Esophagus squamous epithelium (tissue), 5 donors: ENCODE data around the gene SAA2. TPM values are rescaled to one million over a fixed set of nuclear protein-coding genes. Genes with fewer than 3 reads are reported as not detected.
"Not testable (repeated sequence)": the region's sequence is repeated elsewhere in the genome, so short reads cannot be mapped to it uniquely, and the experiment has no call there.

Source experiments
- DNase-seq: peaks from one replicate; lab custom pipeline; 2025; lab: John Stamatoyannopoulos, UW
- H3K27ac ChIP-seq, 4 donors: fragments of 200-600 bp; sonication (generic); one replicate each; pipeline ENCODE4 v1.5.1; 2016 to 2019; ENCODE audit warnings: mild to moderate bottlenecking in 1 of 4
- H3K27me3 ChIP-seq, 4 donors: fragments of 200-600 bp; sonication (generic); 1 replicate in 3 of 4; 2 replicates in 1 of 4; pipeline versions ENCODE4 v1.5.1 to v1.6.0; 2017 to 2021; ENCODE audit warnings: antibody characterized with exemption in 1 of 4
- H3K36me3 ChIP-seq, 3 donors: fragments of 200-600 bp; sonication (generic); one replicate each; pipeline ENCODE4 v1.5.1; 2016 to 2019
- H3K4me1 ChIP-seq, 3 donors: fragments of 200-600 bp; sonication (generic); one replicate each; pipeline ENCODE4 v1.5.1; 2017 to 2019
- H3K4me3 ChIP-seq, 4 donors: fragments of 200-600 bp; sonication (generic); 1 replicate in 3 of 4; 2 replicates in 1 of 4; pipeline ENCODE4 v1.5.1; 2016 to 2019; ENCODE audit warnings: mild to moderate bottlenecking in 2 of 4, moderate library complexity in 1 of 4
- H3K9me3 ChIP-seq, 3 donors: fragments of 200-600 bp; sonication (generic); one replicate each; pipeline ENCODE4 v1.5.1; 2016 to 2019
- CTCF ChIP-seq, 6 experiments: fragments of 450-650 bp in 4 of 6; fragments of 200-600 bp in 2 of 6; sonication (generic) in 2 of 6; IDR thresholded peaks; one replicate each; pipeline ENCODE4 v1.5.1; 2016 to 2019; ENCODE audit warnings: antibody characterized with exemption in 6 of 6, mild to moderate bottlenecking in 4 of 6, moderate library complexity in 4 of 6
- POLR2A ChIP-seq, 4 donors: fragments of 450-650 bp; IDR thresholded peaks; one replicate each; pipeline ENCODE4 v1.6.1; 2017; ENCODE audit warnings: antibody characterized with exemption in 4 of 4, mild to moderate bottlenecking in 4 of 4, moderate library complexity in 3 of 4
- WGBS, 2 donors: methylation state at CpG; one replicate each; pipeline ENCODE4 v1.1.5; 2018; 5-methylcytosine and 5-hydroxymethylcytosine counted together
- intact Hi-C: fragments of 100-400 bp; cut with DNase I; formaldehyde crosslinking; loops from one replicate; pipeline ENCODE4 v1.15.0; 2022
- small RNA-seq, 4 donors: library from RNA; depleted of rRNA; stranded (forward); fragments of <200 nt; gene quantifications; one replicate each; pipeline ENCODE3, GENCODE V24; 2016
- total RNA-seq, 4 donors: library from RNA; depleted of rRNA; stranded (reverse); fragments of >200 nt; gene quantifications; one replicate each; pipeline ENCODE4 v1.1.0, GENCODE V29; 2016
- donor health status: DM: yes; HTN: yes; CAD: no.

SAA2 gene
- total RNA-seq, 4 donors from 2014 or later = 5.4 to 79.8 (median 12.9) TPM; not detected in 1

- H3K4me1 ChIP-seq = no peaks in the 10 kb centered on the region
- no peaks in the 10 kb centered on the region for H3K36me3 ChIP-seq
- no peak for DNase-seq
- intact Hi-C loops = no loop called here
- TF ChIP-seq POLR2A (IDR thresholded peaks at IDR 0.05) (no peak), CTCF (IDR thresholded peaks at IDR 0.05) (no peak)
- no peak overlapping the region for H3K4me3 ChIP-seq
- peaks cover 0 to 36% (median 0%) of the 10 kb centered on the region in 4 donors for H3K27me3 ChIP-seq
- WGBS, 2 donors = 83 to 94% methylated on average over 1 to 2 of the region's 3 CpGs
- H3K9me3 ChIP-seq = no peaks in the 10 kb centered on the region
- no peak overlapping the region for H3K27ac ChIP-seq
These were observed 44.2 kb downstream of the SAA2 start for GRCh38 chr11:18204220-18204619.

GRCh38 chr11:18203723-18204122 is 44.7 kb downstream of the SAA2 start:
- no peaks in the 10 kb centered on the region for H3K36me3 ChIP-seq
- no peak overlapping the region for H3K27ac ChIP-seq
- intact Hi-C loops = no loop called here
- no peaks in the 10 kb centered on the region for H3K9me3 ChIP-seq
- 18 to 21% methylated on average over 5 to 6 of the region's 6 CpGs for WGBS, 2 donors
- H3K4me1 ChIP-seq = no peaks in the 10 kb centered on the region
- DNase-seq = no peak
- TF ChIP-seq CTCF (IDR thresholded peaks at IDR 0.05) (no peak), POLR2A (IDR thresholded peaks at IDR 0.05) (no peak)
- H3K4me3 ChIP-seq = no peak overlapping the region
- H3K27me3 ChIP-seq = peaks cover 0 to 31% (median 0%) of the 10 kb centered on the region in 4 donors

GRCh38 chr11:18197738-18198137 is 50.7 kb downstream of the SAA2 start:
- WGBS, 2 donors = 44 to 54% methylated on average over 3 of the region's 3 CpGs
- DNase-seq, H3K27ac ChIP-seq, H3K27me3 ChIP-seq, H3K9me3 ChIP-seq, H3K36me3 ChIP-seq, intact Hi-C loops, H3K4me1 ChIP-seq, H3K4me3 ChIP-seq: not testable (repeated sequence)

- no peak overlapping the region for H3K27ac ChIP-seq
- WGBS, 2 donors = 68 to 100% methylated on average over 2 of the region's 2 CpGs
- H3K27me3 ChIP-seq = peaks cover 0 to 8% (median 0%) of the 10 kb centered on the region in 4 donors
- H3K4me1 ChIP-seq = no peaks in the 10 kb centered on the region
- no peaks in the 10 kb centered on the region for H3K9me3 ChIP-seq
- TF ChIP-seq CTCF (IDR thresholded peaks at IDR 0.05) (no peak), POLR2A (IDR thresholded peaks at IDR 0.05) (no peak)
- no peak for DNase-seq
- no peaks in the 10 kb centered on the region for H3K36me3 ChIP-seq
- H3K4me3 ChIP-seq = no peak overlapping the region
- intact Hi-C loops = no loop called here
These were observed 51.9 kb downstream of the SAA2 start for GRCh38 chr11:18196532-18196931.

Small RNA genes within 50 kb of the gene (small RNA-seq; reads per million reads assigned to genes)
- gene RNA5SP333 = 0 reads per million in 4 donors
- 0 reads per million in 4 donors for gene RNA5SP334

Other genes with a start within 250 kb of the SAA2 start
- 10 to 100 TPM in 3 of 4 donors, 1 to 10 TPM in 1; 4.2 to 35.7 (median 13.4) TPM for gene SERGEF, start 235.6 kb downstream of the SAA2 start, total RNA-seq
- gene TPH1, start 202.4 kb downstream of the SAA2 start, total RNA-seq = under 1 TPM; 0.06 to 0.38 (median 0.15) TPM
- gene SAAL1, start 142.6 kb downstream of the SAA2 start, total RNA-seq = 10 to 100 TPM in 3 of 4 donors, 1 to 10 TPM in 1; 9.6 to 13.0 (median 12.8) TPM
- under 1 TPM in 2 of 4 donors, not detected in 2; 0.29 to 0.44 TPM for gene MRGPRX3, start 116.1 kb downstream of the SAA2 start, total RNA-seq
- gene MRGPRX4, start 75.8 kb downstream of the SAA2 start, total RNA-seq = not detected
- gene SAA4, start 11.9 kb downstream of the SAA2 start, total RNA-seq = 1 to 10 TPM in 1 of 4 donors, not detected in 3; 1.3 TPM
- gene SAA1, start 17.6 kb upstream of the SAA2 start, total RNA-seq = 100 to 1,000 TPM in 1 of 4 donors, 10 to 100 TPM in 2, 1 to 10 TPM in 1; 2.3 to 207 (median 22.6) TPM
- 10 to 100 TPM; 10.8 to 21.2 (median 15.5) TPM for gene HPS5, start 73.5 kb upstream of the SAA2 start, total RNA-seq
- gene GTF2H1, start 73.9 kb upstream of the SAA2 start, total RNA-seq = 10 to 100 TPM; 33.5 to 77.4 (median 54.8) TPM
- gene LDHA, start 145.9 kb upstream of the SAA2 start, total RNA-seq = 1,000 to 10,000 TPM in 1 of 4 donors, 100 to 1,000 TPM in 3; 515 to 1,072 (median 673) TPM
- not detected for gene LDHC, start 163.7 kb upstream of the SAA2 start, total RNA-seq
- gene LDHAL6A, start 207.2 kb upstream of the SAA2 start, total RNA-seq = not detected